Stimulated activated memory B cell treated with anti-CD40 and anti-IgM and Interleukin-4, amounts not matched to agents 10 μg/mL and 1 μg/mL and 100 μg/mL, for 72 hours (primary cell): ENCODE results near the gene RPRD1B.
A peak's percentile ranks its signal among the peaks of the same experiment; 100 is the strongest.
"Not testable (repeated sequence)": the region's sequence is repeated elsewhere in the genome, so short reads cannot be mapped to it uniquely, and the experiment has no call there.

Source experiments
- ATAC-seq: fragments of 150-1000 bp; cut with Tn5 transposase; 2 replicates; pipeline ENCODE4 v1.10.0; 2021
- H3K27ac Mint-ChIP-seq: one replicate; pipeline ENCODE4 v1.8.0; 2022; ENCODE audit warnings: mild to moderate bottlenecking, mixed read lengths
- H3K27me3 Mint-ChIP-seq: one replicate; pipeline ENCODE4 v1.8.0; 2022; ENCODE audit warnings: mixed read lengths
- H3K36me3 Mint-ChIP-seq: one replicate; pipeline ENCODE4 v1.8.0; 2022; ENCODE audit warnings: mixed read lengths
- H3K4me1 Mint-ChIP-seq: one replicate; pipeline ENCODE4 v1.8.0; 2022; ENCODE audit warnings: mixed read lengths
- H3K4me3 Mint-ChIP-seq: one replicate; pipeline ENCODE4 v1.8.0; 2022; ENCODE audit warnings: mild to moderate bottlenecking, moderate library complexity, mixed read lengths
- H3K9me3 Mint-ChIP-seq: one replicate; pipeline ENCODE4 v1.8.0; 2022; ENCODE audit warnings: mixed read lengths

RPRD1B gene

GRCh38 chr20:38091441-38092216, 58.1 kb downstream of the RPRD1B start:
- H3K36me3 Mint-ChIP-seq = peaks cover 37% of the 10 kb centered on the region
- H3K9me3 Mint-ChIP-seq = no peaks in the 10 kb centered on the region
- H3K27me3 Mint-ChIP-seq = no peaks in the 10 kb centered on the region
- H3K27ac Mint-ChIP-seq = peak overlapping the region; percentile 92
- H3K4me3 Mint-ChIP-seq = peak overlapping the region; percentile 57
- ATAC-seq = peak; percentile 52
- peaks cover 74% of the 10 kb centered on the region for H3K4me1 Mint-ChIP-seq

GRCh38 chr20:38092260-38092857, 58.8 kb downstream of the RPRD1B start:
- H3K36me3 Mint-ChIP-seq = peaks cover 29% of the 10 kb centered on the region
- H3K4me1 Mint-ChIP-seq = peaks cover 77% of the 10 kb centered on the region
- peak overlapping the region; percentile 92 for H3K27ac Mint-ChIP-seq
- peak overlapping the region; percentile 57 for H3K4me3 Mint-ChIP-seq
- ATAC-seq = peak; percentile 65
- H3K9me3 Mint-ChIP-seq = no peaks in the 10 kb centered on the region
- H3K27me3 Mint-ChIP-seq = no peaks in the 10 kb centered on the region

GRCh38 chr20:38092915-38093314, 59.4 kb downstream of the RPRD1B start:
- no peak overlapping the region for H3K4me3 Mint-ChIP-seq
- H3K27ac Mint-ChIP-seq = peak overlapping the region; percentile 92
- peaks cover 26% of the 10 kb centered on the region for H3K36me3 Mint-ChIP-seq
- ATAC-seq = no peak
- H3K27me3 Mint-ChIP-seq = no peaks in the 10 kb centered on the region
- H3K9me3 Mint-ChIP-seq = no peaks in the 10 kb centered on the region
- peaks cover 75% of the 10 kb centered on the region for H3K4me1 Mint-ChIP-seq

GRCh38 chr20:38093641-38094077, 60.1 kb downstream of the RPRD1B start:
- Mint-ChIP-seq H3K4me3 (no peak overlapping the region), H3K27me3 (no peaks in the 10 kb centered on the region), H3K36me3 (peaks cover 19% of the 10 kb centered on the region), H3K4me1 (peaks cover 73% of the 10 kb centered on the region), H3K9me3 (no peaks in the 10 kb centered on the region), H3K27ac (peak overlapping the region; percentile 92)
- ATAC-seq = no peak

- peak; percentile 89 for ATAC-seq
- H3K36me3 Mint-ChIP-seq = peaks cover 14% of the 10 kb centered on the region
- H3K9me3 Mint-ChIP-seq = no peaks in the 10 kb centered on the region
- H3K27ac Mint-ChIP-seq = peak overlapping the region; percentile 92
- peaks cover 72% of the 10 kb centered on the region for H3K4me1 Mint-ChIP-seq
- no peaks in the 10 kb centered on the region for H3K27me3 Mint-ChIP-seq
- H3K4me3 Mint-ChIP-seq = peak overlapping the region; percentile 51
Measured at GRCh38 chr20:38094373-38094891, 60.9 kb downstream of the RPRD1B start.

GRCh38 chr20:38095017-38095686, 61.6 kb downstream of the RPRD1B start:
- H3K4me1 Mint-ChIP-seq = peaks cover 72% of the 10 kb centered on the region
- H3K4me3 Mint-ChIP-seq = peak overlapping the region; percentile 42
- peaks cover 3% of the 10 kb centered on the region for H3K9me3 Mint-ChIP-seq
- no peaks in the 10 kb centered on the region for H3K27me3 Mint-ChIP-seq
- peak overlapping the region; percentile 92 for H3K27ac Mint-ChIP-seq
- peak; percentile 13 for ATAC-seq
- H3K36me3 Mint-ChIP-seq = peaks cover 13% of the 10 kb centered on the region

- no peak for ATAC-seq
- H3K27ac Mint-ChIP-seq = peak overlapping the region; percentile 45
- peaks cover 8% of the 10 kb centered on the region for H3K9me3 Mint-ChIP-seq
- H3K4me1 Mint-ChIP-seq = peaks cover 37% of the 10 kb centered on the region
- no peaks in the 10 kb centered on the region for H3K27me3 Mint-ChIP-seq
- H3K4me3 Mint-ChIP-seq = no peak overlapping the region
- H3K36me3 Mint-ChIP-seq = peaks cover 13% of the 10 kb centered on the region
Measured at GRCh38 chr20:38098952-38099351, 65.4 kb downstream of the RPRD1B start.

GRCh38 chr20:38102206-38102605, 68.7 kb downstream of the RPRD1B start:
- not testable (repeated sequence) for ATAC-seq, H3K9me3 Mint-ChIP-seq, H3K27ac Mint-ChIP-seq, H3K4me3 Mint-ChIP-seq, H3K27me3 Mint-ChIP-seq
- H3K4me1 Mint-ChIP-seq = peaks cover 12% of the 10 kb centered on the region
- peaks cover 13% of the 10 kb centered on the region for H3K36me3 Mint-ChIP-seq

- H3K27me3 Mint-ChIP-seq = no peaks in the 10 kb centered on the region
- no peak for ATAC-seq
- H3K4me1 Mint-ChIP-seq = peaks cover under 1% of the 10 kb centered on the region
- no peak overlapping the region for H3K27ac Mint-ChIP-seq
- H3K36me3 Mint-ChIP-seq = peaks cover 13% of the 10 kb centered on the region
- H3K9me3 Mint-ChIP-seq = peaks cover 8% of the 10 kb centered on the region
- H3K4me3 Mint-ChIP-seq = no peak overlapping the region
Measured at GRCh38 chr20:38104285-38104684, 70.7 kb downstream of the RPRD1B start.

- Mint-ChIP-seq H3K27me3 (no peaks in the 10 kb centered on the region), H3K4me1 (no peaks in the 10 kb centered on the region), H3K27ac (no peak overlapping the region), H3K9me3 (no peaks in the 10 kb centered on the region), H3K36me3 (no peaks in the 10 kb centered on the region), H3K4me3 (no peak overlapping the region)
- no peak for ATAC-seq
Measured at GRCh38 chr20:38106461-38106860, 72.9 kb downstream of the RPRD1B start.

GRCh38 chr20:38107386-38107785, 73.8 kb downstream of the RPRD1B start:
- ATAC-seq, H3K4me3 Mint-ChIP-seq, H3K27ac Mint-ChIP-seq, H3K9me3 Mint-ChIP-seq, H3K4me1 Mint-ChIP-seq, H3K36me3 Mint-ChIP-seq, H3K27me3 Mint-ChIP-seq: not testable (repeated sequence)

- H3K36me3 Mint-ChIP-seq, H3K4me1 Mint-ChIP-seq, H3K27me3 Mint-ChIP-seq: not testable (repeated sequence)
Measured at GRCh38 chr20:38107916-38108315, 74.4 kb downstream of the RPRD1B start.

GRCh38 chr20:38108438-38108985, 75.0 kb downstream of the RPRD1B start:
- H3K4me3 Mint-ChIP-seq = no peak overlapping the region
- ATAC-seq = no peak
- no peaks in the 10 kb centered on the region for H3K36me3 Mint-ChIP-seq
- peaks cover 9% of the 10 kb centered on the region for H3K4me1 Mint-ChIP-seq
- H3K27me3 Mint-ChIP-seq = no peaks in the 10 kb centered on the region
- H3K9me3 Mint-ChIP-seq = no peaks in the 10 kb centered on the region
- H3K27ac Mint-ChIP-seq = peak overlapping the region; percentile 15

More at GRCh38 chr20:38107916-38108315, 74.4 kb downstream of the RPRD1B start:
- H3K27ac Mint-ChIP-seq, H3K9me3 Mint-ChIP-seq, H3K4me3 Mint-ChIP-seq, ATAC-seq: not testable (repeated sequence)

GRCh38 chr20:38108986-38109541, 75.5 kb downstream of the RPRD1B start:
- Mint-ChIP-seq H3K36me3 (no peaks in the 10 kb centered on the region), H3K4me3 (no peak overlapping the region), H3K27ac (peak overlapping the region; percentile 15), H3K9me3 (no peaks in the 10 kb centered on the region), H3K4me1 (peaks cover 15% of the 10 kb centered on the region), H3K27me3 (no peaks in the 10 kb centered on the region)
- ATAC-seq = no peak
